ENCODE measurements around the gene CNTLN. TPM values are rescaled to one million over a fixed set of nuclear protein-coding genes. Genes with fewer than 3 reads are reported as not detected.

The CNTLN gene
- total and polyA plus RNA-seq, 2 of the 8 experiments (the other 6 are each of a cell fraction or from before 2014, with no cell fraction given), result 4.8 to 10.8 TPM

GRCh38 chr9:17394881-17395510, 260.2 kb downstream of the CNTLN start (continued):
- TF ChIP-seq HDAC6 (IDR thresholded peaks at IDR 0.05; ENCODE audit: low read depth, low read length), result no peak
- no peak for TF ChIP-seq NANOG (IDR thresholded peaks at IDR 0.05; ENCODE audit: insufficient read depth, low read depth, low read length, poor library complexity, severe bottlenecking)
- TF ChIP-seq MAFK (IDR thresholded peaks at IDR 0.05; ENCODE audit: low read depth, low read length), result no peak
- TF ChIP-seq TBP (IDR thresholded peaks at IDR 0.05; ENCODE audit: low read depth, low read length), result no peak
- TF ChIP-seq CTBP2 (IDR thresholded peaks at IDR 0.05; ENCODE audit: borderline replicate concordance, insufficient read depth, insufficient read length, low read length), result no peak
- no peak for TF ChIP-seq POLR2A (IDR thresholded peaks at IDR 0.05; ENCODE audit: control extremely low read depth in 1 of 2, low read depth in 2 of 2, low read length in 2 of 2)
- TF ChIP-seq SRF (IDR thresholded peaks at IDR 0.05; ENCODE audit: low read depth, low read length), result no peak
- no peak for TF ChIP-seq CEBPB (IDR thresholded peaks at IDR 0.05; ENCODE audit: low read depth, low read length)
